ENCODE results near the gene JARID2.

DNA sequence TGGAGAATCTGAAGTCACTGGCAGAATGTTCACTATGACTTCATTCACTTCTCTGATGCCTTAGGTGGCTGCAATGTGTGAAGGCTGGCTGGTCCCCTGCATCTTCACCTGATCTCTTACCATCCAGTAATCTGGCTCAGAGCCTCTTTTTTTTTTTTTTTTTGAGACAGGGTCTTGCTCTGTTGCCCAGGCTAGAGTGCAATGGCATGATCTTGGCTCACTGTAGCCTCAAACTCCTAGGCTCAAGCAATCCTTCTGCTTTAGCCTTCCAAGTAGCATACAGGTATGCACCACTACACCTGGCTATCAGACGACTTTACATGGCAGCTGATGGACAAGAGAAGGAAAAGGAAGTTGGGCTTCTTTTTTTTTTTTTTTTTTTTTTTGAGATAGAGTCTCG, 25.8 kb upstream of the JARID2 start:
- TF ChIP-seq, protein P1, sequence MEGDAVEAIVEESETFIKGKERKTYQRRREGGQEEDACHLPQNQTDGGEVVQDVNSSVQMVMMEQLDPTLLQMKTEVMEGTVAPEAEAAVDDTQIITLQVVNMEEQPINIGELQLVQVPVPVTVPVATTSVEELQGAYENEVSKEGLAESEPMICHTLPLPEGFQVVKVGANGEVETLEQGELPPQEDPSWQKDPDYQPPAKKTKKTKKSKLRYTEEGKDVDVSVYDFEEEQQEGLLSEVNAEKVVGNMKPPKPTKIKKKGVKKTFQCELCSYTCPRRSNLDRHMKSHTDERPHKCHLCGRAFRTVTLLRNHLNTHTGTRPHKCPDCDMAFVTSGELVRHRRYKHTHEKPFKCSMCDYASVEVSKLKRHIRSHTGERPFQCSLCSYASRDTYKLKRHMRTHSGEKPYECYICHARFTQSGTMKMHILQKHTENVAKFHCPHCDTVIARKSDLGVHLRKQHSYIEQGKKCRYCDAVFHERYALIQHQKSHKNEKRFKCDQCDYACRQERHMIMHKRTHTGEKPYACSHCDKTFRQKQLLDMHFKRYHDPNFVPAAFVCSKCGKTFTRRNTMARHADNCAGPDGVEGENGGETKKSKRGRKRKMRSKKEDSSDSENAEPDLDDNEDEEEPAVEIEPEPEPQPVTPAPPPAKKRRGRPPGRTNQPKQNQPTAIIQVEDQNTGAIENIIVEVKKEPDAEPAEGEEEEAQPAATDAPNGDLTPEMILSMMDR (IDR thresholded peaks at IDR 0.05) = no peak
- TF ChIP-seq POLR2A (IDR thresholded peaks at IDR 0.05) = no peak
